Medulla oblongata (tissue), 1 donor: ENCODE measurements around the gene GOLGA8O.
"Not testable (repeated sequence)": the region's sequence is repeated elsewhere in the genome, so short reads cannot be mapped to it uniquely, and the experiment has no call there.

Experiments used
- DNase-seq: peaks from one replicate; pipeline ENCODE4 v3.0.0-alpha.2; 2015; ENCODE audit errors: extremely low spot score

Gene GOLGA8O, protein sequence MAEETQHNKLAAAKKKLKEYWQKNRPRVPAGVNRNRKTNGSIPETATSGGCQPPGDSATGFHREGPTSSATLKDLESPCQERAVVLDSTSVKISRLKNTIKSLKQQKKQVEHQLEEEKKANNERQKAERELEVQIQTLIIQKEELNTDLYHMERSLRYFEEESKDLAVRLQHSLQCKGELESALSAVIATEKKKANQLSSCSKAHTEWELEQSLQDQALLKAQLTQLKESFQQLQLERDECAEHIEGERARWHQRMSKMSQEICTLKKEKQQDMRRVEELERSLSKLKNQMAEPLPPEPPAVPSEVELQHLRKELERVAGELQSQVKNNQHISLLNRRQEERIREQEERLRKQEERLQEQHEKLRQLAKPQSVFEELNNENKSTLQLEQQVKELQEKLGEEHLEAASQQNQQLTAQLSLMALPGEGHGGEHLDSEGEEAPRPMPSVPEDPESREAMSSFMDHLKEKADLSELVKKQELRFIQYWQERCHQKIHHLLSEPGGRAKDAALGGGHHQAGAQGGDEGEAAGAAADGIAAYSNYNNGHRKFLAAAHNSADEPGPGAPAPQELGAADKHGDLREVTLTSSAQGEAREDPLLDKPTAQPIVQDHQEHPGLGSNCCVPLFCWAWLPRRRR

DNA sequence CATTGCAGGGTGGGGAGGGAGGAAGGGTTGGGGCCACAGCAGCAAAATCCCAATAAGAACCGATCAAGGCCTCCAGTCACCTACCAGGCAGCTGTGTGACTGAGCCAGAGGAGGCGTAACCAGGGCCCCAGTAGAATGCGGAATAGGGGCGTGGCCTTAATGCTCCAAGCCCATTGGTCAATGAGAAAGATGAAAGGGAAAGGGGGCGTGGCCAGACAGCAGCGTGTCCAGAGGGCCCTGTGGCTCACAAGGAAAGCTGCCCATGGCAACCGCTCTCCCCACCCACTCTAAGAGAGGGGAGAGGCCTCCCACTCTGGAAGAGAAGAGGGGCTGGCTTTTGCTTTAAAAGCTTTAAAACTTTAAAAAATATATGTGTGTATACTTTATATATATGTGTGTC is at the start of gene GOLGA8O:
GOLGA8O (minus strand) TSS at position 101 of the 400 bp plus-strand sequence; CDS start at position 3, 98 bp downstream.
- not testable (repeated sequence) for DNase-seq

DNA sequence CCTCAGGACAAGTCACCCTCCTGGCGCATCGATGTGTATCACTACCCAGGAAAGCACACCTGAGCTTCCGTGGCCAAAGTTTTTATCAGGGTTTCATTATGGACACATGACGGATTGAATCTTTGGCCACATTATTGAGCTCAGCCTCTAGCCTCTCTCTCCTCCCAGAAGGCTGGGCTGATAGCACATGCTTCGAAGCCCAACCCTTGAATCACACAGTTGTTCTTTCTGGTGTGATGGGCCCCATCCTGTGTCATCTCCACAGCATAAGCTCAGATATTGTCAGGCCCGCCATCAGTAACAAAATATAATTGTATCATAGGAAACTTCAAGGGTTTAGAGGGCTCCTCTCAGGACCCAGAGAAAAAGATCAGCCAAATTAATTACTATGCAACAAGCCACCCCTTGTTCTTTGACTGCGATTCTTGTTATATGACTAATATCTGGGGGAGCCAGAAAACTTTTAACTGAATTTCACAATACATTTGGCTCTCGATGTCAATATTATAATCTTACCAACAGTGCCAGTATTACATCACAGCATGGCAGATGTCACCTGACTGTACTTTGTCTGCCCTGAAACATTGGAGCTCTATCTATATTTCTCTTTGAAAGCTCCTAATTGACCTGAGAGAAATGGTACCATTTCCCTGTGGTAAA is 48.8 kb upstream of the GOLGA8O start:
- DNase-seq = not testable (repeated sequence)

DNA sequence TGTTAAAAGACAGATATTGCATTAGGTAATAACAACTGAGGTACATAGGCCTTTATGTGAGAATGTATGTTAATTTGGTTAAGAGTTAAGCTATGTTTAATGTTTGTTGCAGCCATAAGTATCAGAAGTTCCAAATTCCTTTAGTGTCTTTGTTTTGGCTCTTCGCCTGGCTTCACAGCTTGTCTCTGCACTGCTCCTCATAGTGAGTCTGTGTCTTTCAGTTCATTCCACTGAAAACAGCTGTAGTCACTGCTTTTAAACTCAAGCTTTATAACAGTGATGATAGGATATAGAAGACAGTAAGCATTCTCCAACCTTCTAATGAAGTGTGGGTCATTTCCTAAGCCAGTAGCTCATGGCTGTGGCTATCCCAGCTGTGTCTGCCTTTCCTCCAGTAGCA is 47.5 kb upstream of the GOLGA8O start:
- peak; percentile 7 for DNase-seq

DNA sequence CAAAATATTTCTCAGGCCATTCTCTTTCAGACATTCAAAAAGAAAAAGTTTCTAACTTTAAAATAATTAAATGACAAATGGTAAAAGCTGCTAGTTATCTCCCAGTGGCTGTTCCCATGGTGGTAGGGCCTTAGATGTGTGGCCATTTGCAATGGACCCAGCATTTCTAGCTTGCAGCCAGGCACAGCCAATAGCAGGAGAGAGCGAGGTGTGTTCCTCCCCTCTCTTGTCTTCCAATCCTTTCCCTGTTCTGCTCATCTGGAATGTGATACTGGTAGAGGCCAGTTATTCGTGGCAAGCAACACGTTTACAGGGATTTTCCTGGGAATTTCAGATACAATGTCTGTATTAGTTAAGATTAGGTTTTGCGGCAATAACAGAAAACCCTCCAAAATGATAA is 37.3 kb upstream of the GOLGA8O start:
- not testable (repeated sequence) for DNase-seq

DNA sequence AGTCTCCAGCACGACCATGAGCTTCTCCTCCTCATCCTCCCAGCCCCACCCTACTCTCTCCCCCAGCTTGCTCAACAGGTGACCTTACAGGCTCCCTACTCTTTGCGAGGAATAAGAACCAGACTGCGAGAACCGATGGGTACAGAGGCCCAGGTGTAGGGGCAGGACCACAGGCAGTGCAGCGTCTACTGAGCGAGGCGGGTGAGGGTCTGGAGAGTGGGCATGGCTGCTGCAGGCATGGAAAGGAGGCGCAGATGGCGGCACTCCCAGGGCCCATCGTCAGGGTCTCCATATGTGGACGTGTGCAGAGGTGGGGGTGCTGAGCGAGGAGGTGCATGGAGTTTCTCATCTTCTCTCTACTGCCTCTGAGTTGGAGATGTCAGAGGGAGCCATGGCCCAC is 31.0 kb upstream of the GOLGA8O start:
- not testable (repeated sequence) for DNase-seq

DNA sequence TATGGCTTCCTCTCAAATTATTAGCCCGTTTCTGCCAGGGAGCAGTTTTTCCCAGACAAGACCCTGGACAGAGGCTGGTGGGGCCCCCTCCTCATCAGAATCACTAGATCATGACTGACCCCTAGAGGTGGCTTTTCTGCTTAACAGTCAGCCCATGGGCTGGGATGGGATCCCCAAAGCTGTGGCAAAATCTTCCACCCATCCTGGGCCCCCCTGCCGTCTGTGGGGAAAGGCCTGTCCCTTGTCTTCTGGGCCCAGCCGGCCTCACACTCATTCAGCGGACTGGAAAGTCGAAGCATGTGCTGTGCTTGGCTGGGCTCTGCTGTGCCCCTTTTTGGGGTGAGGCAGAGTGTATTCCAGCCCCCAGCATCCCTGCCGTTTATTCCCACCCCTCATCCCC is 27.9 kb upstream of the GOLGA8O start:
- not testable (repeated sequence) for DNase-seq

DNA sequence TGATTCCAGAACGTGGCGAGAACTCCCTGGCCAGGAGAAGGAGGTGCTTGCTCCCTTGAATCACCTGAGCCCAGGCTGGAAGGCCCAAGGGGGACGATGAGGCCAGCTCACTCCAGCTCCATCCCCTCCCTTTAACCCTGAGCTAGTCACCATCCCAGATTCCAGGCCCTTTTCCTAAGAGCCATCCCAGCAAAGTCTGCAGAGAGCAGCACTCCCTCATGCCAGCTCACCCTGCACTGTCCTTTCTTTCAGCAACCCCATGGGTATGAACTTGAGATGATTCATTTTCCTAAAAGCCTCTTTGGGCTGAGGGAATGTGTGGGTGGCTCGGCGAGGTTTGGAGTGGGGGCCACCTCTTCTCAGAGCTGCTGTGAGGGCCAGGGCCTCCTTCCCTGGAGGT is 26.2 kb upstream of the GOLGA8O start:
- not testable (repeated sequence) for DNase-seq

DNA sequence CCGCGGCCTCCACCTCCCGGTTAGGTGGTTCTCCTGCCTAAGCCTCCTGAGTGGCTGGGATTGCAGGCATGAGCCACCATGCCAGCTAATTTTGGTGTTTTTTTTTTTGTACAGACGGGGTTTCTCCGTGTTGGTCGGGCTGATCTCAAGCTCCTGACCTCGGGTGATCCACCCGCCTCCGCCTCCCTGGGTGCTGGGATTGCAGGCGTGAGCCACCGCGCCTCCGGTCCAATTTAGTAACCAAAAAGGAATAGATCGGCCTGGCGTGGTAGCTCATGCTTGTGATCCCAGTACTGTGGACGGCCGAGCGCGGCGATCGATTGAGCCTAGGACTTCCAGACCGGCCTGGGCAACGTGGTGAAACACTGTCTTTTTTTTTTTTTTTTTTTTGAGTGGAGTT is 12.6 kb upstream of the GOLGA8O start:
- not testable (repeated sequence) for DNase-seq

DNA sequence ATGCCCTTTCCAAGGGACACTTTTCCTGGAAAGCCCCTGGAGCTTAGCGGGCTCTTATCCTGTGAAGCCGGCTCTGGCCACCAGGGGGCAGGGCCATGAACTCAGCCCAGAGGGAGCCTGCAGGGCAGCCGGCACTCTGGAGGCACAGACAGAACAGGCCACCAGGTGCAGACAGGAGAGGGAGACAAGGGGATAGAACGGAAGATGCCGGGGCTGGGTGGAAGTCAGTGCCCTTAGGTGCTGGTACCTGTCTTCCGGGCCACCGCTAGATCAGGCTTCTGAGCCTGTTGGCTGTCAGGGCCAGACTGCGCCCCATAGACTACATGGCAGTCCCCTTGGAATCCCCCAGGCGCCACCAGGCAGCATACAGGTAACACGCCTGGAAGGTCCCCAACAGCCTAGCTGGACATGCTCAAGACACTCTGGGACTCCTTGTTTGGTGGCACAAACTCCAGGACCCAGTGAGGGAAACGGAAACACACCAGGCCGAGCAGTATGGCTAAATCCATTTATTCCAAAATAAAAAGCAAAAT is 14.9 kb downstream of the GOLGA8O start:
- not testable (repeated sequence) for DNase-seq

DNA sequence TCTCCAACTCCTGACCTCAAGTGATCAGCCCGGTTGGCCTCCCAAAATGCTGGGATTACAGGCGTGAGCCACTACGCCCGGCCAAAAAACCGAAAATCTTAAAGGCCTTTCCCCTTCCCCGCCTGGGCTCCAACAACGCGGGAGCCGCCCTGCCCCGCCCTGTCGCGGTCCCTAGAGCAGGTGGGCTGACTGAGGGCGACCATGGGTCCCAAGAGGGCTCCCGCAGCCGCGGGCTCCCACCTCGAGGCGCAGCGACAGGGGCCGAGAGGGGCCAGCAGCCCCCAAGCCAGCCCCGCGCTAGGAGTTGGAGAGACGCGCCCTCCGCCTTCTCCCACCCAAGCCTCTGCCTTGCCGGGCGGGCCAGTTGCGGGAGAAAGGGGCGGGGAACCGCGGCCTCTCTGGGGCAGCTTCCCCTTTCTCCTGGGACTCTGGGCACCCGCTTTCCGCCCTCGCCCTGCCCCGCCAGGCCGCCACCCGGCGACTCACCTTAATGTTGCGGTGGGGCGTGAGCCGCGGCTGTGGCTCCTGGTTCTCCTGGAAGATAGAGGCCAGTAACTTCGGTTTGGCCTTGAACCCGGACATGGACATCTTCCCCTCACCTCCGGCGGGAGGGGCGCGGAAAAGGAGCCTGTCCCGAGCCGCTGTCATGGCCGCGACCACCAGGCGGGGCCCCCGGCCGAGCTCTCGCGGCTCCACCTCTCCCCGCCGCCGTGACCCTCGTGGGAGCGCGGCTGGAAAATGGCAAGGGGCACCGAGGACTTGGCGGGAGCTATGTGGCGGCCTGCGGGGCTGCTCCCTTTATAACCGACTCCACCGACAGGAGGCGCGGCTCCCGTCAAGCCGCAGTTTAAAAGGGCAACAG is 21.1 kb downstream of the GOLGA8O start:
- DNase-seq = not testable (repeated sequence)

DNA sequence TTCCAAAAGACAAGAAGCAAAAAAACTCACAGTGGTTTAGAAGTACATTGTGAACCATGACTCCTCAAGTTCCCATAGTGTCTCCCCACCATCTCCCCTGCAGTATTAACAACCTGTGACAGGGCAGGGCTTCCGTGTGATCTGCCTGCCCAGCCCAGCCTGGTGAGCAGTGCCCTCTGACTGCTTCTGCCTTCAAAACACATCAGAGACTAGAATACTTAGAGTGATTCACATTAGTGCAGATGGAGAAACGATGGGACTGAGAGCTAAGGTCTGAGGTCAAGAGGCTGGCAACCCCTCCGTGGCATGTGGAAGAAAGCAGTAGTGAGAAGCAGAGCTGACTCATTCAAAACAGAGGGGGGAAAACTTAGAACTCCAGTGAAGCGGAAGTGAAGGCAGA is 27.8 kb downstream of the GOLGA8O start:
- DNase-seq = not testable (repeated sequence)

DNA sequence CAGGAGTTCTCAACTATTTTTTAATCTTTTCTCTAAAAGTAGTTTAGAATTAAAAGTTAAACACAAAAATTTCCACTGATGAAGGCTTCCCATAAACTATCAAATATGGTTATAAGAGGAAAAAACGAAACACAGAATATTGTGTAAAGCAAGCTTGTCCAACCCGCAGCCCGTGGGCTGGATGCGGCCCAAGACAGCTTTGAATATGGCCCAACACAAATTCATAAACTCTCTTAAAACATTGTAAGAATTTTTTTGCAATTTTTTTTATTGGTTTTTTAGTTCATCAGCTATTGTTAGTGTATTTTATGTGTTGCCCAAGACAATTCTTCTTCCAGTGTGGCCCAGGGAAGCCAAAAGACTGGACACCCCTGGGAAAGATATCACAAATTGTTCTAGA is 28.9 kb downstream of the GOLGA8O start:
- DNase-seq = not testable (repeated sequence)

DNA sequence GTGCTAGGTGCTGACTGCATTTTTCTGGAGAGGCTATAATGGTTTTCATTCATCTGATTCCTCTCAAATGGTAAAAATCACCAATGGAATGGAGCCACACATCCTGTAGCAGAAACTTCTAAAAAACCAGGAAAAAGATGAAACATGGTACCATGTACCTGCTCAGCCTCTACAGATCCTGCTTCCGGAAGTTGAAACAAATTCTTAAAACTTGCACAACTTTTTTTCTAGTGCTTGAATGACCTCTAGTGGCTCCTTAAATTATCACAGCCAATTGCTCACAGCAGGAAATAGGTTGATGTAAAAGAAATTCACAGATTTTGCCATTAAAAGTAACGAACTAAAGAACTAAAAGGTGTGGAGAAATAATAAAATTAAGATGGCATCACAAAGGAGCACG is 47.5 kb downstream of the GOLGA8O start:
- not testable (repeated sequence) for DNase-seq

DNA sequence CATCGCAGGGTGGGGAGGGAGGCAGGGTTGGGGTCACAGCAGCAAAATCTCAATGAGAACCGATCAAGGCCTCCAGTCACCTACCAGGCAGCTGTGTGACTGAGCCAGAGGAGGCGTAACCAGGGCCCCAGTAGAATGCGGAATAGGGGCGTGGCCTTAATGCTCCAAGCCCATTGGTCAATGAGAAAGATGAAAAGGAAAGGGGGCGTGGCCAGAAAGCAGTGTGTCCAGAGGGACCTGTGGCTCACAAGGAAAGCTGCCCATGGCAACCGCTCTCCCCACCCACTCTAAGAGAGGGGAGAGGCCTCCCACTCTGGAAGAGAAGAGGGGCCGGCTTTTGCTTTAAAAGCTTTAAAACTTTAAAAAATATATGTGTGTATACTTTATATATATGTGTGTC is 52.2 kb downstream of the GOLGA8O start, which contains the start of gene GOLGA8K:
GOLGA8K (minus strand) TSS at position 101 of the 400 bp plus-strand sequence; CDS start at position 3, 98 bp downstream.
- DNase-seq = not testable (repeated sequence)

DNA sequence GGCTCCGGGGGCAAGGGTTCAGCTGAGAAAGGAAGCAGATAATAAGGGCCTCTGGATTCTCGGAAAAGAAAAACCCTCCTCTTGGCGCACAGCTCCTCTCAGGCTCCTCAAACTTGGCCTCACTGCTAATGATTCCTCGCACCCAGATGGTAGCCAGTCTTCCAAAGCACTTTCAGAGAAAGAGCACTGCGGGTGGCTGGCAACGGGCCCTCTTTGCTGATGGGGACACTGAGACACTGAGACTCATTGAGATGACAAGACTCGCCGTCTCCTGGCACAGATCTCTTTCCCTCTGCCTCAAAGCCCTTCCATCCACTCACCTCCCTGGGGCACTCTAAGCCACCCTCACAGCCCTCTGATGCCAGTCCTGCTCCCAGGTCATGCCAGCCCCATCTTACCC is 58.9 kb downstream of the GOLGA8O start:
- DNase-seq = not testable (repeated sequence)
